Astrocyte of the hippocampus (primary cell): Measurements from ENCODE around the gene IPO13.

ENCODE experiments used
- DNase-seq: peaks from one replicate; pipeline ENCODE4 v3.0.0; 2011; ENCODE audit warnings: low read depth, low spot score

Gene IPO13

DNA sequence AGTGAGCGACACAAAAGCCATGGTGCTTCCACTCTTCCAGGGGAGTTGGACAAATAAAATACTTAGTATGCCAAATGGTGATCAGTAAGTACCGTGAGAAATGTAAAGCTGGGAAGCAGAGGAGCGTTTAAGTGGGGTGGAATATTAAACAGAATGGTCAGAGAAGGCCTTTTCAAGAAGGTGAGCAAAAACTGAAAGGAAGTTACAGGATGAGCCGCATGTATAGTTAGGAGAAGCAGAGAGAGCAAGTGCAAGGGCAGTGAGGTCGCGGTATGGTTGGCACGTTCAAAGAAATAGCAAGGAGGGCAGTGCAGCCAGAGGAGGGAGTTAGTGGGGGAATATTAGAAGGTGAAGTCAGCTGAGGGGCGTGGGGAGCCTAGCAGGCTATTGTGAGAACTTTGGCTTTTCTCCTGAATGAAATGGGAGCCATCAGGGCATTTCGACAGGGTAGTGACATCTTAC is 27.3 kb downstream of the IPO13 start:
- DNase-seq: no peak

DNA sequence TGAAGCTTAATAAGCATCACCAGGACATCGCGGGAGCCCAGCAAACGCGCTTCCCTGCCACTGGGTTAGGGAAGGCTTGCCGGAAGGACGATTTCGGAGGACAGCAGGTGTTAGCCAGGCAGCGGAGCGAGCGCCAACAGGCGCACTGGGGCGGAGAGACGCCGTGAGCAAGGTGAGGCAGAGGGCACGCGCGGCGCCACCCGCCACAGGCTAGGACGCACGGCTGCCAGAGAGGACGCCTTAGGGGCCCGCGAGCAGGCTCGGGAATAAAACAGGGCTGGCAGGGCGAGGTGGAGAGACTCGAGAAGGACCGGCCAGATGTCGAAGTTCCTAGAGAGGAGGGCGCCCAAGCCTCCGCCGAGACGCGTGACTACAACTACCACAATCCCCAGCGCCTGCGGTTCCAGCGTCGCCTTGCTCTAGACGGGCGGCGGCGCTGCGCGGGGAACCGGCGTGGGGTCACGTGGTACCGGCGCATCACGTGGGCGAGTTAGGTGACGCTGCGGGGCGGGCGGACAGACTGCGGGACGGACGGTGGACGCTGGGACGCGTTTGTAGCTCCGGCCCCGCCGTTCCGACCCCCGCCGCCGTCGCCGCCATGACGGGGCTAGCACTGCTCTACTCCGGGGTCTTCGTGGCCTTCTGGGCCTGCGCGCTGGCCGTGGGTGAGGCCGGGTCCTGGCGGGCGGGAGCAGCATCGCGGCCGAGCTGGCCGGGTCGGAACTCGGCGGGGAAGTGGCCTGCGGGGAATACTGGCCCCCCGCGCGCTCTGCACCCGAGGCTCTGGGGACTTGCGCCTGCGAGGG is 27.9 kb downstream of the IPO13 start, which contains the start of gene ATP6V0B:
Gene ATP6V0B, plus strand, starts transcription at position 518 of the 806 bp plus-strand sequence. Its CDS starts 81 bp downstream, at position 599.
- peak; percentile 98 for DNase-seq

DNA sequence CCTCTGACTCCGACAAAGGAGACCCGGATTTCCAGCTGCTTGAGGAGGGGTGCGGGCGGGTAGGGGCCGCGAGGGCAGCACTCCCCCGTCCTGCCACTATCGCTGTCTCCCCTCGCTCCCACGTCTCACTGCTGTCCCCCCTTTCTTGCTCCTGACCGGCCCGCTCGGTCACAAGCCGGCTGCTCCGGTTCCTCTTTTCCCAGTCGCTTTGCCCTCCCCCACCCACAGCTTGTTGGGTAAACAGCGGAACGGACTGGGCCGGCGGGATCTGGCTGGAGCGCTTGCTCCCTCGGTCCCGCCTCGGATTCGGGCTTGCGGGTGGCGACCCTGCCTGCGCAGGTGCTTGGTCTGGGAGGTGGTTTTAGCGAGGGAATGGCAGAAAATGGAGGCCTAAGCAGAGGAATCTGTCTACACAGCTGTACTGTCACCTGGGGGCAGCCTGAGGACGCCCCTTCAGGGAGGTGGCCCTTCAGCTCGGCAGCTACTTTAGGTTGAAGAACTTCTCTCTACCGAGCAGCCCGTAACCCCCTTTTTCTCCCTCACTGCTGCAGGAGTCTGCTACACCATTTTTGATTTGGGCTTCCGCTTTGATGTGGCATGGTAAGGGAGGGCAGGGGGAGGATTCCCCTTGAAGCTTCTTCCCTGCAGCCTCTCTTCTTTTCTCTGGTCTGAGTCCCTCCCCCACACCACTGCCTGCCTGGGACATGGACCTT is 28.7 kb downstream of the IPO13 start:
- DNase-seq: peak; percentile 47

DNA sequence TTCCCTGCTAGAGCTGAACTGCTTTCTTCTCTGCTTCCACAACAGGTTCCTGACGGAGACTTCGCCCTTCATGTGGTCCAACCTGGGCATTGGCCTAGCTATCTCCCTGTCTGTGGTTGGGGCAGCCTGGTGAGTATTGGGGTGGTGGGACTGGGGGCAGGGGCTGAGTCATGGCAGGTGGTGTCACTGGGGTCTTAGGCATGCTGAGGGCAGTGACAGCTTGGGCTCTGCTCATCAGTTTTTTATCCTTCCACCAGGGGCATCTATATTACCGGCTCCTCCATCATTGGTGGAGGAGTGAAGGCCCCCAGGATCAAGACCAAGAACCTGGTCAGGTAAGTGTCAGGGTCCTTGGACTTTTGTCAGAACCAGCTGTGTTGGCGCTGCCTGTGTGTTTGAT is 29.3 kb downstream of the IPO13 start:
- no peak for DNase-seq

GRCh38 chr1:43976890-43977289 is 30.1 kb downstream of the IPO13 start:
- no peak for DNase-seq

DNA sequence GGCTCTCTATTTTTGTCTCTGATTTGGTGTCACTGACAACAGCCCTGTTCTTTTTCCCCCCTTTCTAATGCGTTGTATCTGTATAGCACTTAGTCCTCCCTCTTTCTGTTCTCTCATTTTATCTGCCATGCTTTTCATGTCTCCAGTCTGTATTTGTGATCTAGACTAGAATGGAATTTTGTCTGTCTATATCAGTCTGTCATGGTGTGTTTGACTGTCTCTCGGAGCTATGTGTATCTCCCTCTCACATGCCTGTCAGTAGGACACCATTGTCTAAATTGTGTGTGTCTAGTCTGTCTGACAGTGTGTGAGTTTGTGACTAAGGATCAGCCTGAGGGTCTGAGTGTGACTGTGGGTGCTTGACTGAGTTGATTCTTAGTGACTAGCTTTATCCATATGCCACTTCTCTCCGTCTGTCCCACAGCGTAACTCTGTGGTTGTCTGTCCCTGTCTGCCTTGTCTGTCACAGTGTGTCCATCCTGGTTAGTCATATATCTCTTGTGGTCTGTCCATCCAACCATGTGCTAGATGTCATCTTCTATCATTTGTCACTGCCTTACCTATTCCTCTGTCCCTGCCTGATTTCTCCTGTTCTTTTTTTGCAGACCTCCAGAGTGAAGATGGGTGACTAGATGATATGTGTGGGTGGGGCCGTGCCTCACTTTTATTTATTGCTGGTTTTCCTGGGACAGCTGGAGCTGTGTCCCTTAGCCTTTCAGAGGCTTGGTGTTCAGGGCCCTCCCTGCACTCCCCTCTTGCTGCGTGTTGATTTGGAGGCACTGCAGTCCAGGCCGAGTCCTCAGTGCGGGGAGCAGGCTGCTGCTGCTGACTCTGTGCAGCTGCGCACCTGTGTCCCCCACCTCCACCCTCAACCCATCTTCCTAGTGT is 30.9 kb downstream of the IPO13 start:
- no peak for DNase-seq

- DNase-seq: no peak
Measured at GRCh38 chr1:43978264-43978550, 31.5 kb downstream of the IPO13 start.

DNA sequence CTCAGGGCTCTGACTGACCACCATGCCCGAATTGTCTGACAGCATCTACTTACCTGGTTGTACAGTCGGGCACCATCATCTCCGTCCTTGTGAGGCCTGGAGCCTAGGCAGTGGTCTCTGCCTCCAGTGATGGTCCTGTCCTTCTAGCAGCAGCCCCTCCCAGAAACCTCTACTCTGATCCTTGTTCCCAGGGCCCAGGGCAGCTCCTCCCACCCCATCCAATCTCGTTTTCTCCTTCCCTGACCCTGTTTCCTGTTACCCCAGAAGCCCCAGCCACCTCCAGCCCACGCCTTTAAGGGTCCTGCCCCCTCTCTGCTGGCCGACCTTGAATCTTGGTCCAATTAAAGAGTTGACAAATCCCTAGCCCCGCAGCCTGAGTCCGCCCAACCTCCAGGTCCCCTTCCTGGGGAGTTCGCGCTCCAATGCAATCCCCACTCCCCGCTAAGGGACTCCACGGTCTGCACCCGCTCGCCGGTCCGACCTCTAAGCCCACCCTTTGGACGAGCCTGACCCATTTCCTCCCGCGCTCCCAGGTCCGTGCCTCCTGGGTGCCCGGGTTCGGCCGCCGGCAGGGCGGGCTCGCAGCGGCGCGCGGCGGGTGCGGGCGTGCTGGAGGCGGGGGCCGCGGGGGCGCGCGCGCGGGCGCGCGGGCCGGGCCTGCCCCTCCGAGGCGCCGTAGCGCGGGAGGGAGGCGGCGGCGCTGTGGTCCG is 32.0 kb downstream of the IPO13 start, which contains the start of gene B4GALT2:
Gene B4GALT2, plus strand, starts transcription at position 660 of the 710 bp plus-strand sequence. CDS start 1,951 bp downstream, outside the sequence.
- peak; percentile 76 for DNase-seq

DNA sequence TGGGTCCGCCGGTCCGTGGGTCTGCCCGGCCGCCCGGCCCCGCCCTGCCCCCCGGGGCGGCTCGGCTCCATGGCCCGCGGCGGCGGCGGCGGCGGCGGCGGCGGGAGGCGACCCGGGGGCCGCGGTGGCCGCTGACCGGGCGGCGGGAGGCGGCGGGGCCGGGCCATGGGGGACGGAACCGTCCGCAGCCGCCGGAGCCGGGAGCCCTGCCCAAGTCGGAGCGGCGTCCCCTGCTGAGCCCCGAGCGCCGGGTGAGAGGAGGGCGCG is 32.4 kb downstream of the IPO13 start:
- DNase-seq: peak; percentile 27

DNA sequence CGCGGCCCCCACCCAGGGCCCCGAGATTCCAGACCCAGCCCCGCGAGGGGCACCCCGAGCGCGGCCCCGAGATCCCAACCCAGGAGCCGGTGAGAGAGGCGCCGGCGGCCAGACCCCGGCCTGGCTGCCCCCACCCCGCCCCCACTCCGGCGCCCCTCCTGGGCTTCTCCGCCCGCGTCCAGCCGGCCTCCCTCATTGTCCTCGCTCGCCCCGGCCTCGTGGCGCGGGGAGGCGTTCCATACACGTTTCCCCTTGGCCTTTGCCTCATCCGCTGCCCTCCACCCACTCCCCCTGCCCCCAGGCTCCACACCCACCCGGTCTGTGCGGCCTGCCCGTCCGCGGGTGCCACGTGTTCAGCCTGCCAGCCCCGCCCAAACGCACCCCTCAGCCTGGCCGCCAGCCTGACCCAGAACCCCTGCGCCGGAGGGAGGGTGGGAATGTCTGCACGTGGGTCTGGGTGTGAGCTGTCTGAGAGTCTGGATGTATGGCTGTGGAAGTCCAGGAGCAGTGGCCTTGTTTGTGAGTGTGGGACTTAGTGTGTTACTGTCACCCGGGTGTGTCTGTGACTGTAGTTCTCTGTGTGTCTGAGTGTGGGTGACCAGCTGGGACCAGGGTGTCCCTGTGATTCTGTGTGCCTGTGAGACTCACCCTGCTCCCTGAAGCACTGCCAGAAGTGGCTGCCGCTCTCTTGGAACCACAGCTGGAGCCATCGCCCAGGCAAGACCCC is 32.9 kb downstream of the IPO13 start:
- peak; percentile 75 for DNase-seq

DNA sequence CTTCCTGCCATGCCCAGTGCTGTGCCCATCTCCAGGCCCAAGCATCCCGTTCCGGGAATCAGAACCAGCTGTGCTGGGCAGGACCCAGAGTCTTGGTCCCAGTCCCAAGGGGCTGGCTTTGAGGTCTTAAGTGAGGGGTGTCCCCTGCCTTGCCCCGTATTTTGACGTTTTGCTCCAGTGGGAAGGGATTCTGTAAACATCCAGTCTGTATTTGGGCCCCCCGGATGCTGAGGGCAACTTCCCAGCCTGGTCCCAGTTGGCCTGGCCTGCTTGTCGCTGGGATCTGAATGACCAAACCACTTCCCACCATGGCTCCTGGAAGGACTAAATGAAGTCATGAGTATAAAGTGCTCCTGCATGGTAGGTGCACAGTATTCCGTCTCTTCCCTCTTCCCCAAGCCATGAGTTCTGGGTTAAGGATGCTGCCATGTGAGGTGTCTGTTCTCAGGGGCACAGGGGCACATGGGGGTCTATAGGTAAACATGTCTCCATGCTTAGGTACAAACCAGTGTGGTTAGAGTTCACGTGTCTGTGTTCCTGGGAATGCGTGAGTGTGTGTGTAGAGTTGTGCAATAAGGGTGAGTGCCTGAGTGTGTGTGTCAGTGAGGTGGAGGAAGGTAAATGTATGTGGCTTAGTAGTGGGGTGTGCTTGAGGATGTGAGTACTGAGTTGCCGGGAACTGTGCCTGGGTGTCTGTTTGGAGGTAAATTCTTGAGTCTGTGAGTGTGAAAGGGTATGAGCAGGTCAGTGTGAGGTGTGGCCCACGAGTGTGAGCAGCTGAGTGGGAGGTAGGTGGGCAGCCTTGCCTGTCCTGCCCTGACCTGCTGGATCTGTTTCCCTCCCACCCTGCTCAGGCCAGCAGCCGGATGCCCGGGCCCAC is 33.7 kb downstream of the IPO13 start:
- DNase-seq: no peak

GRCh38 chr1:43981135-43981491 is 34.4 kb downstream of the IPO13 start:
- no peak for DNase-seq

GRCh38 chr1:43981636-43982035 is 34.9 kb downstream of the IPO13 start:
- no peak for DNase-seq

GRCh38 chr1:43982241-43982640 is 35.5 kb downstream of the IPO13 start:
- DNase-seq: no peak

DNA sequence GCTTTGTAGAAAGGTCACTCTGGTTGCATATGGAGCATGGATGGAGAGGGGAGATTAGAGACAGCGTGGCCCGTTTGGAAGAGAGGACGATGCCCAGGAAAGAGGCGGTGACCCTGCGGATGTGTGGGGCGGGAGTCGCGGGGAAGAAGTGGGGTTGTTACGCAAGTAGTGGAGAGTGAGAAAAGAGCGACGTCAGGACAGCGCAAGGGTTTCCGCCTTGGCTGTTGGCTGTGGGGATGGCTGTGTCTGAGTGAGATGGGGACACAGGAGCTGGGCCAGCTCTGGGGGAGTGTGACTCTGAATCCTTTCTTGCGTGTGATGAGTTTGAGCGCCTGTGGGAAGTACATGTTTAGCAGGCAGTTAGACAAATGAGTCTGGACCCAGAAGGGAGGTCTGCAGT is 36.1 kb downstream of the IPO13 start:
- no peak for DNase-seq

- DNase-seq: no peak
Measured at GRCh38 chr1:43983253-43983899, 36.6 kb downstream of the IPO13 start.

GRCh38 chr1:43984855-43985254 is 38.1 kb downstream of the IPO13 start:
- no peak for DNase-seq

GRCh38 chr1:43985984-43986595 is 39.3 kb downstream of the IPO13 start:
- DNase-seq: no peak

GRCh38 chr1:43986712-43987111 is 40.0 kb downstream of the IPO13 start:
- DNase-seq: no peak
